Subcutaneous abdominal adipose tissue (tissue), 5 donors: ENCODE measurements around the gene CCDC141.

Source experiments
- H3K27ac ChIP-seq: one replicate; pipeline ENCODE4 v1.7.0; 2013; ENCODE audit warnings: low read depth, mild to moderate bottlenecking, inconsistent platforms, low read length, moderate library complexity
- H3K27me3 ChIP-seq, 5 donors: one replicate each; pipeline ENCODE4 v1.7.0; 2013; ENCODE audit warnings: low read length in 5 of 5, inconsistent platforms in 1 of 5; ENCODE audit not compliant: control insufficient read depth in 5 of 5, insufficient read depth in 4 of 5
- H3K36me3 ChIP-seq, 5 donors: one replicate each; pipeline ENCODE4 v1.7.0; 2013; ENCODE audit warnings: low read length in 5 of 5; ENCODE audit not compliant: control insufficient read depth in 5 of 5, insufficient read depth in 5 of 5
- H3K4me1 ChIP-seq, 5 donors: one replicate each; pipeline ENCODE4 v1.7.0; 2013; ENCODE audit warnings: low read length in 5 of 5, mild to moderate bottlenecking in 3 of 5, moderate library complexity in 1 of 5; ENCODE audit not compliant: control insufficient read depth in 5 of 5, insufficient read depth in 5 of 5
- H3K4me3 ChIP-seq, 5 donors: one replicate each; pipeline ENCODE4 v1.7.0; 2013; ENCODE audit warnings: low read length in 5 of 5, low read depth in 1 of 5
- H3K9ac ChIP-seq, 5 donors: one replicate each; pipeline ENCODE4 v1.7.0; 2013; ENCODE audit warnings: low read length in 5 of 5, mild to moderate bottlenecking in 4 of 5, moderate library complexity in 3 of 5
- H3K9me3 ChIP-seq, 5 donors: one replicate each; pipeline ENCODE4 v1.7.0; 2013; ENCODE audit warnings: low read length in 5 of 5; ENCODE audit not compliant: control insufficient read depth in 5 of 5
- donor health status: healthy.
- donor health status: healthy.
- donor health status: healthy.
- donor health status: healthy.
- donor health status: healthy.

CCDC141 gene

GRCh38 chr2:178845566-178846457, 204.1 kb downstream of the CCDC141 start:
- no peaks in the 10 kb centered on the region for H3K27me3 ChIP-seq
- H3K9me3 ChIP-seq = no peaks in the 10 kb centered on the region
- H3K9ac ChIP-seq = no peak overlapping the region
- no peaks in the 10 kb centered on the region for H3K4me1 ChIP-seq
- H3K27ac ChIP-seq = no peak overlapping the region
- H3K4me3 ChIP-seq = no peak overlapping the region
- H3K36me3 ChIP-seq = peaks cover 0 to 8% (median 0%) of the 10 kb centered on the region in 5 donors

DNA sequence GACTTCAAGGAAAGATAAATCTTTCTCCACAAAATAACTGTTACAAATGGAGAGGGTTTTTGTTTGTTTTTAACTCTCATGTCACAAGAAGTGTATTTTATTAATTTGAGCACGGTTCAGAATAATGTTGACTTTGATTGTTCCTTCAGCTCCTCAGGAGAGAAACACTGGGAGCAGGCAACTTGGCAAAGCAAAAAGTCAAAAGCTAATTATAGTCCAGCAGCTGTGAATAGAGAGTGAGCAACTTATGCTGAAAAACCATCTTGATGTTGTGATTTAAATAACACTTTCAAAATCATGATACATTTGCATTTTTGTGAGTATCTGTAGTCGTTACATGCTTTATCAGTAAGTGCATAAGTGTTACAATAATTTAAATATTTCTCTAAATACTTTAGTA, 205.2 kb downstream of the CCDC141 start:
- Histone ChIP-seq H3K4me3 (no peak overlapping the region), H3K27me3 (no peaks in the 10 kb centered on the region), H3K4me1 (no peaks in the 10 kb centered on the region), H3K27ac (no peak overlapping the region), H3K9ac (no peak overlapping the region), H3K36me3 (peaks cover 0 to 8% (median 0%) of the 10 kb centered on the region in 5 donors), H3K9me3 (no peaks in the 10 kb centered on the region)

DNA sequence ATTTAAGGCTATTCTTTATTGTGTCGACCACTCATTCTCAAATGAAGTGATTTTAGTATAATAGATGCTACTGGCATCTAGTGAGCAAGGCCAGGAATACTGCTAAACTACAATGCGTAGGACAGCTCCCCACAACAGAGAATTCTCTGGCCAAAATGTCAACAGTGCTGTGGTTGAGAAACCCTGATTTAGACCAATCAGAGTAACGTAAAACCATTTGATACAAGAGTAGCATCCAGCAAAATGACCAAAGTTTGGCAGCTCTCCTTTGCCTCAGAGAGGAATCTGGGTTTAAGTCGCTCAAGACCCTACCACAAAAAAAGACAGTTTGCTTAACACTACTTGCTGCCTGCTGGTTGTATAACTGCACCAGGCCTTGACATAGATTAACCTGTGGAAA, 205.7 kb downstream of the CCDC141 start:
- Histone ChIP-seq H3K4me3 (no peak overlapping the region), H3K9me3 (no peaks in the 10 kb centered on the region), H3K4me1 (no peaks in the 10 kb centered on the region), H3K36me3 (peaks cover 0 to 8% (median 0%) of the 10 kb centered on the region in 5 donors), H3K27me3 (no peaks in the 10 kb centered on the region), H3K9ac (no peak overlapping the region), H3K27ac (no peak overlapping the region)

DNA sequence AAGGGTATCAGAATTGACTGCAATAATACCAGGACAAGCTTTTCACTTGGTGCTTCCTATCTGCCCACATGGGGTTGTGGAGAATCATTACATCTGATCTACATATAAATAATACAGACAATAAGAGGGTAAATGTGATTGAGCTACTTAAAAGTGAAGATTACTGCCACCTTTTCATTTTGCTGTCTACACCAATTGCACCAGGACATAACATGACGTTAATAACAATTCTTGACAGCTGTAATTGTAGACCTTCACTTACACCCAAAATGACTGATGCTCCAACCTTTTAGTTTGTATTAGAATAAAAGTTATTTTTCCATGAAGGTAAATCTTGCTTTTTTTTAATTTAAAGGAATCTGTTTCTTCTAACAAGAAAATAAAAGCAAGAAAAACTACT, 206.2 kb downstream of the CCDC141 start:
- no peak overlapping the region for H3K27ac ChIP-seq
- no peak overlapping the region for H3K9ac ChIP-seq
- peaks cover 0 to 8% (median 0%) of the 10 kb centered on the region in 5 donors for H3K36me3 ChIP-seq
- no peaks in the 10 kb centered on the region for H3K4me1 ChIP-seq
- H3K27me3 ChIP-seq = no peaks in the 10 kb centered on the region
- H3K9me3 ChIP-seq = no peaks in the 10 kb centered on the region
- no peak overlapping the region for H3K4me3 ChIP-seq

DNA sequence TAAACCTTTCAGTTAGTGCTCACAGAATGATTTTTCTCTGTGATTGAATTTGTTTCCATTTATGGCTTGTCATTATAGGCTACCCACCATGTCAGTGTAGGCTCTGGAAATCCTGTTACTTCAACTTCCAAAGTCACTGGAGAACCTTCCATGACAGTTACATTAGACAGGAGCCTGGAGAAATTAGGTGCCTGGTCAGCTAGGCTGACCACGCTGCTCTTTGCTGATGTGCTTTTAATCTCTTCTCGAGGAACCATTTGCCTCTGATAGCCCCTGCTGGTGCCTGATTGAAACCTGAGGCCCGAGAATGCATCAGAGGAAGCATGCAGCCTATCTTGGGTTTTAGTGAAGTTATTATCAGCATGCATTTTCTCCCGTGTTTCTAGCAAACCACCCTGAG, 213.1 kb downstream of the CCDC141 start:
- Histone ChIP-seq H3K9me3 (no peaks in the 10 kb centered on the region), H3K27ac (no peak overlapping the region), H3K36me3 (peaks cover 0 to 3% (median 0%) of the 10 kb centered on the region in 5 donors), H3K4me1 (no peaks in the 10 kb centered on the region), H3K9ac (no peak overlapping the region), H3K27me3 (no peaks in the 10 kb centered on the region), H3K4me3 (no peak overlapping the region)

DNA sequence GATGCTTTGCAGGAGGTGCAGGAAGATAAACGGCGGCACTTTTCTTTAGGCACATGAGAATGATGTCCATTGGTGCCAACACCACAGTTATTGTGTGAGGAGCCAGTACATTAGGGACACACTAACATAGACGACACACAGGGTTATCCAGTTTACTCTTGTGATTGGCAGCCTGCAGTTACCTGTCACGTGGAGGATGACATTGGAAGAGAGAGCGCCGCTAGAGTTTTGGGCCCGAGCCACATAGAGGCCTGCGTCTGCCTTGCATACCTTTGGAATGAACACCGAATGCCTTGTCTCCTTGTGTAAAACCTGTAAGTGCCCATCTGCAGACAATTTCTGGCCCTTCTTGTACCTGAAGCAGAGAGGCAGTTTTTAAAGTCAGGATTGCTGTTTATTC, 215.9 kb downstream of the CCDC141 start:
- peaks cover 0 to 3% (median 0%) of the 10 kb centered on the region in 5 donors for H3K36me3 ChIP-seq
- peaks cover 0 to 5% (median 0%) of the 10 kb centered on the region in 5 donors for H3K4me1 ChIP-seq
- no peaks in the 10 kb centered on the region for H3K27me3 ChIP-seq
- no peak overlapping the region for H3K4me3 ChIP-seq
- H3K9me3 ChIP-seq = no peaks in the 10 kb centered on the region
- no peak overlapping the region for H3K27ac ChIP-seq
- no peak overlapping the region for H3K9ac ChIP-seq

DNA sequence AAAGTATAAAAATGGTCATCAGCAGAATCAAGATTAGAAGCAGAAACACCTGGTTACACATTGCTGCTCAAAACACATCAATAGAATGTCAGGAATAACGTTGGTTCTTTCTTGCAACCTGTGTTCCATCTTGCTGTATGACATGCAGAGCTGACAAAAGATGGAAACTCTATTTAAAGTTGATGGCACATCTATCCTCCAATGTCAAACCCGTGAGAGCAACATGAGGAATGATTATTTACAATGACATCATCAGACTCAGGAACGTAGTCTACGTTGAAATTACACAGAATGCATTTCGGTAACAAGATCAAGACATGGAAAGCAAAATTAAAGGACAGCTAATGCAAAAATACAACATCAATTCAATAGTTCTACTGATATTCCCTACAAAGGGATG, 216.6 kb downstream of the CCDC141 start:
- peaks cover 0 to 5% (median 0%) of the 10 kb centered on the region in 5 donors for H3K4me1 ChIP-seq
- H3K9me3 ChIP-seq = no peaks in the 10 kb centered on the region
- H3K27me3 ChIP-seq = no peaks in the 10 kb centered on the region
- no peak overlapping the region for H3K9ac ChIP-seq
- H3K27ac ChIP-seq = no peak overlapping the region
- H3K4me3 ChIP-seq = no peak overlapping the region
- H3K36me3 ChIP-seq = peaks cover 0 to 3% (median 0%) of the 10 kb centered on the region in 5 donors

GRCh38 chr2:178830451-178830850, 219.5 kb downstream of the CCDC141 start:
- no peak overlapping the region for H3K27ac ChIP-seq
- H3K9ac ChIP-seq = no peak overlapping the region
- no peaks in the 10 kb centered on the region for H3K27me3 ChIP-seq
- H3K36me3 ChIP-seq = peaks cover 0 to 3% (median 0%) of the 10 kb centered on the region in 5 donors
- H3K4me1 ChIP-seq = peaks cover 0 to 5% (median 0%) of the 10 kb centered on the region in 5 donors
- H3K4me3 ChIP-seq = no peak overlapping the region
- H3K9me3 ChIP-seq = no peaks in the 10 kb centered on the region

- Histone ChIP-seq H3K27ac (no peak overlapping the region), H3K4me1 (peaks cover 0 to 5% (median 0%) of the 10 kb centered on the region in 5 donors), H3K9me3 (no peaks in the 10 kb centered on the region), H3K36me3 (peaks cover 0 to 3% (median 0%) of the 10 kb centered on the region in 5 donors), H3K27me3 (no peaks in the 10 kb centered on the region), H3K9ac (no peak overlapping the region), H3K4me3 (no peak overlapping the region)
These were observed 220.0 kb downstream of the CCDC141 start for GRCh38 chr2:178829981-178830380.

DNA sequence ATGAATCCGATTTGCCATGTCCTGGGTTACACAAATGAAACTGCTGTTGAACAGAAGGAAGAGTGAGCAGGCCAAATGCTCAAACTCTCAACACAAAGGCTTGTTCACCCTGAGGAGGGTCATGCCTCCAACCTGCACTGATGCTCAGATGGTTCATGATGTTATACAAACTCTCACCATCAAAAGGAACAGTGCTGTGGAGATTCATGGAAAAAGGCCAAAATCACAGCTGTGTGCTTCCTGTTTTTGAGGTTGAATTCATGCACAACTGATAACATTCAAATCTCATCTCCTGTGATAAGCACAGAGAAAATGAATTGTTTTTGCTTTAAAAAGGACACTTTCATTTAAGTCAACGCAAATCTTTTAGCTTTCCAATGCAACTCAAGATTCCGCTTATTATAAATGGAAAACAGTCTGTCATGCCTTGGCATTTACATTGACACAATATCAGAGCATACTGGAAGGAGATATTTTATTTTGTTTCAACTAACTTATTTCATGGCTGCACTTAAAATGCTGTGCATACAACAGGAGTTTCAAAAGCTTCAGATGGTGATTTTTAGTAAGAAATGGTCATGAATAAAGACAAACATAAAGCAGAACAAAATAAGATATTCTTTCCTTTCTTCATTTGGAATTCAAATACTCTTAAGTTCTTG, 220.5 kb downstream of the CCDC141 start:
- no peak overlapping the region for H3K4me3 ChIP-seq
- peaks cover 0 to 3% (median 0%) of the 10 kb centered on the region in 5 donors for H3K36me3 ChIP-seq
- H3K27ac ChIP-seq = no peak overlapping the region
- no peaks in the 10 kb centered on the region for H3K27me3 ChIP-seq
- no peaks in the 10 kb centered on the region for H3K9me3 ChIP-seq
- peaks cover 0 to 5% (median 0%) of the 10 kb centered on the region in 5 donors for H3K4me1 ChIP-seq
- no peak overlapping the region for H3K9ac ChIP-seq
